GM12878 (cell line): Measurements from ENCODE around the gene C3orf49. TPM values are rescaled to one million over a fixed set of nuclear protein-coding genes. Genes with fewer than 3 reads are reported as not detected.

Source experiments
- ATAC-seq: fragments of 200-7000 bp; cut with Tn5 transposase; 3 replicates; pipeline ENCODE4 v1.9.1; 2020; ENCODE audit warnings: mild to moderate bottlenecking, moderate library complexity
- BruUV-seq: library from RNA; stranded (reverse); fragments of 400-500 nt; replicated peaks from 2 replicates; lab custom pipeline; 2021; lab: Mats Ljungman, UMichigan
- CTCF ChIA-PET: fragments of 300-600 bp; sonication (Branson Sonifier 250); formaldehyde crosslinking; extraction: SDS; loops from one replicate; lab custom pipeline; 2021; ENCODE audit warnings: inconsistent platforms; lab: Yijun Ruan, JAX
- POLR2A ChIA-PET: fragments of 350-600 bp; formaldehyde crosslinking; extraction: SDS; loops from one replicate; lab custom pipeline; 2021; ENCODE audit warnings: inconsistent platforms; lab: Charles Lee
- RAD21 ChIA-PET: fragments of 300-600 bp; sonication (Branson Sonifier 250); formaldehyde crosslinking; loops from one replicate; lab custom pipeline; 2023; ENCODE audit warnings: antibody characterized with exemption; ENCODE audit not compliant: unreplicated experiment; lab: Charles Lee
- SMC1A ChIA-PET: fragments of 300-600 bp; sonication (Branson Sonifier 250); formaldehyde crosslinking; loops from one replicate; lab custom pipeline; 2023; ENCODE audit not compliant: unreplicated experiment, uncharacterized antibody; lab: Charles Lee
- DNase-seq: peaks from one replicate; pipeline ENCODE4 v3.0.0-alpha.2; 2011; ENCODE audit warnings: low read depth, low spot score
- FAIRE-seq: peaks from 3 replicates; lab custom pipeline; 2011; peaks lifted over from hg19 to GRCh38; lab: Jason Lieb, UNC
- H2AFZ ChIP-seq: 2 replicates; pipeline ENCODE4 v1.6.0; 2011; ENCODE audit warnings: low read depth, low read length, control low read depth; ENCODE audit not compliant: control insufficient read depth
- H3K27ac ChIP-seq: 2 replicates; pipeline ENCODE4 v1.5.1; 2011; ENCODE audit warnings: control low read depth; ENCODE audit not compliant: control insufficient read depth, insufficient read depth
- H3K27me3 ChIP-seq, 2 experiments: replicated peaks in 1 of 2; 2 replicates each; pipeline versions ENCODE4 v1.6.0 to v1.6.1; 2011; ENCODE audit warnings: low read length in 1 of 2; ENCODE audit not compliant: control insufficient read depth in 2 of 2, insufficient read depth in 2 of 2
- H3K36me3 ChIP-seq, 2 experiments: 2 replicates each; pipeline ENCODE4 v1.5.1; 2011; ENCODE audit warnings: low read length in 1 of 2; ENCODE audit not compliant: control insufficient read depth in 2 of 2, insufficient read depth in 2 of 2
- H3K4me1 ChIP-seq: 2 replicates; pipeline ENCODE4 v1.6.1; 2011; ENCODE audit warnings: mild to moderate bottlenecking, low read length, moderate library complexity, mixed read lengths; ENCODE audit not compliant: control insufficient read depth, insufficient read depth
- H3K4me2 ChIP-seq: 2 replicates; pipeline ENCODE4 v1.6.0; 2011; ENCODE audit warnings: control low read depth; ENCODE audit not compliant: control insufficient read depth, insufficient read depth
- H3K4me3 ChIP-seq: fragments of 200-600 bp; sonication (generic); 2 replicates; pipeline ENCODE4 v1.5.1; 2016
- H3K79me2 ChIP-seq: 2 replicates; pipeline ENCODE4 v1.6.0; 2011; ENCODE audit warnings: low read length; ENCODE audit not compliant: control insufficient read depth, insufficient read depth
- H3K9ac ChIP-seq: 2 replicates; pipeline ENCODE4 v1.8.0; 2011; ENCODE audit warnings: low read length, control low read depth, mixed read lengths; ENCODE audit not compliant: control insufficient read depth, insufficient read depth
- H3K9me3 ChIP-seq: replicated peaks from 3 replicates; pipeline ENCODE4 v1.5.1; 2011; ENCODE audit warnings: mild to moderate bottlenecking, low read length; ENCODE audit not compliant: control insufficient read depth, insufficient read depth
- H4K20me1 ChIP-seq: 2 replicates; pipeline ENCODE4 v1.6.0; 2011; ENCODE audit not compliant: control insufficient read depth, insufficient read depth
- NRF1 ChIP-seq: conservative IDR thresholded peaks from 2 replicates; pipeline ENCODE4 v1.6.1; 2011; ENCODE audit warnings: mild to moderate bottlenecking, low read depth, low read length, improper control_type of control experiment
- SREBF1 ChIP-seq: IDR thresholded peaks from 2 replicates; pipeline ENCODE4 v1.6.1; 2012; ENCODE audit warnings: mild to moderate bottlenecking, low read length
- WGBS: methylation state at CpG from one replicate; pipeline ENCODE4 v1.1.6; 2016; ENCODE audit warnings: low lambda C conversion rate; ENCODE audit not compliant: insufficient replicate concordance, insufficient coverage; ENCODE audit errors: missing lambda C conversion rate; 5-methylcytosine and 5-hydroxymethylcytosine counted together
- in situ Hi-C: fragments of 300-500 bp; cut with MboI; formaldehyde crosslinking; loops from 9 replicates; pipeline ENCODE4 v1.14.3; 2018; ENCODE audit warnings: mixed read lengths
- intact Hi-C: fragments of 100-400 bp; cut with micrococcal nuclease; formaldehyde crosslinking; loops from one replicate; pipeline ENCODE4 v1.14.2; 2022; ENCODE audit not compliant: unreplicated experiment
- polyA plus RNA-seq, 11 experiments: library from polyadenylated mRNA; depleted of rRNA in 4 of 11; unstranded in 6 of 11; stranded (reverse) in 5 of 11; fragments of >200 nt; fragmentation: Nextera tagmentation in 4 of 11; fragmentation: Illumina TruSeq in 1 of 11; extraction: Ambion mirVana in 4 of 11; extraction: Trizol in 1 of 11; gene quantifications; 1 replicate in 1 of 11; 2 replicates in 10 of 11; pipeline versions ENCODE4 v1.2.1 to v1.2.3, GENCODE V29; 2011 to 2016; ENCODE audit warnings: inconsistent platforms in 2 of 11, missing spikeins in 2 of 11, low read depth in 1 of 11
- total RNA-seq, 4 experiments: library from RNA; depleted of rRNA in 3 of 4; stranded (reverse); fragments of >200 nt in 3 of 4; fragmentation: Illumina TruSeq in 1 of 4; extraction: Trizol in 1 of 4; gene quantifications; 2 replicates each; pipeline versions ENCODE4 v1.2.1 to v1.2.3, GENCODE V29; 2013 to 2021
- TF ChIP-seq, protein P1 (sequence below): IDR thresholded peaks from 2 replicates; pipeline ENCODE4 v1.6.1; 2011; ENCODE audit warnings: mild to moderate bottlenecking, low read depth, low read length, moderate library complexity; ENCODE audit not compliant: insufficient replicate concordance
- TF ChIP-seq, protein P2 (sequence below): fragments of 450-650 bp; formaldehyde crosslinking; IDR thresholded peaks from 2 replicates; pipeline ENCODE4 v1.5.0; 2022; ENCODE audit warnings: mild to moderate bottlenecking, missing genetic modification characterization

The C3orf49 gene
- total and polyA plus RNA-seq, 10 of the 15 experiments (the other 5 are each of a cell fraction or from before 2014, with no cell fraction given): 0.21 TPM; not detected in 9

DNA sequence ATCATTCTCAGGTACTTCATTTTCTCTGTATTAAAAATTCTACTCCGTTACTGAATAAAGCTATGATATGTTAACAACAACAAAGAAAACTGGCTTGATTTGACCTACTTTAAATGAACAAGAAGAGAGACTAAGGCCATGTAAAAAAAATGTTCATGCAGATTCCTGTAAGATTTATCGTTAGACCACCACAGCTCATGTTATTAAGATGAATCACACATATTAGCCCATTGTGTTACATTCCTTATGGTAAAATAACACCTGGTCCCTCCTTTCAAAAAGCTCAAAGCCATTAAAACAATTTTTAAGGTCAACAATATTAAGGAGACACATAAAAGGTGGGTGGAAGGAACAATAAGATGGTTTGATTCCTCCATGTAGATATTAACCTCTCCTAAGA, 38.2 kb downstream of the C3orf49 start (continued):
- TF ChIP-seq, protein P1, sequence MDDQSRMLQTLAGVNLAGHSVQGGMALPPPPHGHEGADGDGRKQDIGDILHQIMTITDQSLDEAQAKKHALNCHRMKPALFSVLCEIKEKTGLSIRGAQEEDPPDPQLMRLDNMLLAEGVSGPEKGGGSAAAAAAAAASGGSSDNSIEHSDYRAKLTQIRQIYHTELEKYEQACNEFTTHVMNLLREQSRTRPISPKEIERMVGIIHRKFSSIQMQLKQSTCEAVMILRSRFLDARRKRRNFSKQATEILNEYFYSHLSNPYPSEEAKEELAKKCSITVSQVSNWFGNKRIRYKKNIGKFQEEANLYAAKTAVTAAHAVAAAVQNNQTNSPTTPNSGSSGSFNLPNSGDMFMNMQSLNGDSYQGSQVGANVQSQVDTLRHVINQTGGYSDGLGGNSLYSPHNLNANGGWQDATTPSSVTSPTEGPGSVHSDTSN: no peak
- TF ChIP-seq, protein P2, sequence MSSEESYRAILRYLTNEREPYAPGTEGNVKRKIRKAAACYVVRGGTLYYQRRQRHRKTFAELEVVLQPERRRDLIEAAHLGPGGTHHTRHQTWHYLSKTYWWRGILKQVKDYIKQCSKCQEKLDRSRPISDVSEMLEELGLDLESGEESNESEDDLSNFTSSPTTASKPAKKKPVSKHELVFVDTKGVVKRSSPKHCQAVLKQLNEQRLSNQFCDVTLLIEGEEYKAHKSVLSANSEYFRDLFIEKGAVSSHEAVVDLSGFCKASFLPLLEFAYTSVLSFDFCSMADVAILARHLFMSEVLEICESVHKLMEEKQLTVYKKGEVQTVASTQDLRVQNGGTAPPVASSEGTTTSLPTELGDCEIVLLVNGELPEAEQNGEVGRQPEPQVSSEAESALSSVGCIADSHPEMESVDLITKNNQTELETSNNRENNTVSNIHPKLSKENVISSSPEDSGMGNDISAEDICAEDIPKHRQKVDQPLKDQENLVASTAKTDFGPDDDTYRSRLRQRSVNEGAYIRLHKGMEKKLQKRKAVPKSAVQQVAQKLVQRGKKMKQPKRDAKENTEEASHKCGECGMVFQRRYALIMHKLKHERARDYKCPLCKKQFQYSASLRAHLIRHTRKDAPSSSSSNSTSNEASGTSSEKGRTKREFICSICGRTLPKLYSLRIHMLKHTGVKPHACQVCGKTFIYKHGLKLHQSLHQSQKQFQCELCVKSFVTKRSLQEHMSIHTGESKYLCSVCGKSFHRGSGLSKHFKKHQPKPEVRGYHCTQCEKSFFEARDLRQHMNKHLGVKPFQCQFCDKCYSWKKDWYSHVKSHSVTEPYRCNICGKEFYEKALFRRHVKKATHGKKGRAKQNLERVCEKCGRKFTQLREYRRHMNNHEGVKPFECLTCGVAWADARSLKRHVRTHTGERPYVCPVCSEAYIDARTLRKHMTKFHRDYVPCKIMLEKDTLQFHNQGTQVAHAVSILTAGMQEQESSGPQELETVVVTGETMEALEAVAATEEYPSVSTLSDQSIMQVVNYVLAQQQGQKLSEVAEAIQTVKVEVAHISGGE: no peak

DNA sequence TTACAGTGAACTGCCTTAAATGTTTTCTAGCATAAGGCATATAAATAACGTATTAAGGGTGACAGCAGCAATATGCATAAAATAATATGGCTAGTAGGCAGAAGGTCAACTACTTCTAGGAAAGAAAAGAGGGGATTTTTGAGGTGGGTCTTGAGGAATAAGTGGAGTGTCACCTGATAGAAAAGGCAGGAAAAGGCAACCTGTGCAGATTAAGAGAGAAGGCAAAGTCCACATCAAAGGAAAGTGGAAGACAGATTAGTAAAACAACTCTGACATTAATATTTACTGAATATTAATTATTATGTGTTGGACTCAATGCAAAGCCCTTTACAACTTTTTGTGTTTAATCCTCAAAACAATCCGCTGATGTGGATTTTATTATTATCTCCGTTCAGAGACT, 41.7 kb downstream of the C3orf49 start:
- Histone ChIP-seq H3K4me1 (peaks cover 8% of the 10 kb centered on the region; the same call in 1 of the 2 replicates), H2AFZ (no peak overlapping the region), H3K9ac (no peak overlapping the region), H4K20me1 (no peaks in the 10 kb centered on the region), H3K9me3 (no peaks in the 10 kb centered on the region), H3K27ac (no peak overlapping the region), H3K4me2 (no peak overlapping the region), H3K79me2 (peaks cover 68% of the 10 kb centered on the region), H3K4me3 (no peak overlapping the region), H3K27me3 (no peaks in the 10 kb centered on the region), H3K36me3 (no peaks in the 10 kb centered on the region)
- FAIRE-seq: no peak
- ChIA-PET RAD21 (no interaction called here), CTCF (interaction anchor here (0.6 to 1.1 kb wide), 3 partner anchors 10 to 34 kb away, joined by 3 to 4 read pairs (median 3); no protein-coding TSS in a partner anchor), SMC1A (no interaction called here), POLR2A (interaction anchor here (0.9 kb wide), 2 partner anchors 9 to 16 kb away, joined by 3 to 4 read pairs; no protein-coding TSS in a partner anchor)
- no peak for TF ChIP-seq NRF1
- no peak for TF ChIP-seq SREBF1
- no TSS peak for BruUV-seq
- intact Hi-C loops (no loop called here), in situ Hi-C loops (no loop called here)
- 98% methylated on average over 3 of the region's 3 CpGs for WGBS
- ATAC-seq: no peak
- no peak for DNase-seq
